HepG2 (cell line): ENCODE data around the gene AGAP1. TPM values are rescaled to one million over a fixed set of nuclear protein-coding genes. Genes with fewer than 3 reads are reported as not detected.

Source experiments
- ATAC-seq: fragments of 200-7000 bp; cut with Tn5 transposase; 3 replicates; pipeline ENCODE4 v1.9.1; 2020; ENCODE audit warnings: mild to moderate bottlenecking, moderate library complexity
- BruUV-seq: library from RNA; stranded (reverse); fragments of 400-500 nt; replicated peaks from 2 replicates; lab custom pipeline; 2021; lab: Mats Ljungman, UMichigan
- CTCF ChIA-PET: fragments of 300-600 bp; formaldehyde crosslinking; extraction: SDS; loops from one replicate; lab custom pipeline; 2021; ENCODE audit warnings: low total read pairs, inconsistent platforms, low intra/inter-chr PET ratio; lab: Yijun Ruan, JAX
- POLR2A ChIA-PET: fragments of 350-600 bp; sonication (Branson Sonifier 250); formaldehyde crosslinking; loops from one replicate; lab custom pipeline; 2020; ENCODE audit warnings: antibody characterized with exemption, inconsistent platforms; lab: Yijun Ruan, JAX
- DNase-seq: peaks from one replicate; pipeline ENCODE4 v3.0.0-alpha.2; 2015; ENCODE audit warnings: low spot score
- FAIRE-seq: peaks from 3 replicates; lab custom pipeline; 2011; peaks lifted over from hg19 to GRCh38; lab: Jason Lieb, UNC
- H2AFZ ChIP-seq: one replicate; pipeline ENCODE4 v1.6.1; 2011; ENCODE audit warnings: low read length, inconsistent platforms
- H3K27ac ChIP-seq: fragments of 300-600 bp; 3 replicates; pipeline ENCODE4 v1.8.0; 2011; ENCODE audit warnings: mixed run types, mild to moderate bottlenecking, mixed read lengths, low read length, inconsistent platforms; ENCODE audit not compliant: insufficient read depth; ENCODE audit errors: extremely low read length
- H3K27me3 ChIP-seq, 2 experiments: fragments of 200-600 bp in 1 of 2; 2 replicates in 1 of 2; 3 replicates in 1 of 2; pipeline versions ENCODE4 v1.6.0 to v1.8.0; 2011; ENCODE audit warnings: low read length in 2 of 2, mild to moderate bottlenecking in 2 of 2, moderate library complexity in 2 of 2, inconsistent platforms in 1 of 2; ENCODE audit not compliant: insufficient read depth in 2 of 2, control insufficient read depth in 1 of 2
- H3K36me3 ChIP-seq, 2 experiments: fragments of 200-600 bp in 1 of 2; replicated peaks in 1 of 2; 2 replicates in 1 of 2; 3 replicates in 1 of 2; pipeline versions ENCODE4 v1.5.1 to v1.8.0; 2011; ENCODE audit warnings: low read length in 2 of 2, inconsistent platforms in 1 of 2; ENCODE audit not compliant: insufficient read depth in 2 of 2, control insufficient read depth in 1 of 2
- H3K4me1 ChIP-seq: 2 replicates; pipeline ENCODE4 v1.5.1; 2012; ENCODE audit warnings: low read length, inconsistent platforms; ENCODE audit not compliant: insufficient read depth
- H3K4me2 ChIP-seq: 2 replicates; pipeline ENCODE4 v1.6.0; 2011; ENCODE audit warnings: low read depth, low read length, inconsistent platforms
- H3K4me3 ChIP-seq, 3 experiments: fragments of 200-600 bp in 1 of 3; sonication (generic), shearing (Covaris generic) in 1 of 3; replicated peaks in 1 of 3; 2 replicates each; pipeline ENCODE4 v1.5.1; 2011 to 2016; ENCODE audit warnings: low read length in 3 of 3, inconsistent platforms in 2 of 3, low read depth in 2 of 3, mild to moderate bottlenecking in 2 of 3, control low read depth in 1 of 3, mixed read lengths in 1 of 3; ENCODE audit not compliant: insufficient read depth in 1 of 3
- H3K79me2 ChIP-seq: one replicate; pipeline ENCODE4 v1.6.1; 2011; ENCODE audit warnings: low read length, inconsistent platforms; ENCODE audit not compliant: insufficient read depth
- H3K9ac ChIP-seq: 2 replicates; pipeline ENCODE4 v1.6.0; 2011; ENCODE audit warnings: mild to moderate bottlenecking, low read depth, low read length, inconsistent platforms; ENCODE audit not compliant: insufficient read depth
- H3K9me3 ChIP-seq: 2 replicates; pipeline ENCODE4 v1.5.1; 2012; ENCODE audit warnings: mild to moderate bottlenecking, low read length
- H4K20me1 ChIP-seq: 2 replicates; pipeline ENCODE4 v1.6.0; 2011; ENCODE audit warnings: inconsistent platforms, mild to moderate bottlenecking, low read length, moderate library complexity; ENCODE audit not compliant: insufficient read depth
- GLI4 ChIP-seq: sonication (generic); formaldehyde crosslinking; IDR thresholded peaks from 2 replicates; pipeline ENCODE4 v1.5.1; 2020; ENCODE audit warnings: missing genetic modification reagents, mild to moderate bottlenecking, moderate library complexity, borderline replicate concordance
- LCORL ChIP-seq, 2 experiments: fragments of 450-650 bp in 1 of 2; sonication (generic) in 1 of 2; formaldehyde crosslinking in 1 of 2; IDR thresholded peaks; 2 replicates each; pipeline versions ENCODE4 v1.5.0 to v1.6.1; 2017 to 2020; ENCODE audit warnings: antibody characterized with exemption in 1 of 2, missing genetic modification reagents in 1 of 2
- PAF1 ChIP-seq: IDR thresholded peaks from 2 replicates; pipeline ENCODE4 v1.6.1; 2016; ENCODE audit warnings: missing genetic modification reagents, missing compliant biosample characterization
- RORA ChIP-seq: sonication (generic); formaldehyde crosslinking; IDR thresholded peaks from 2 replicates; pipeline ENCODE4 v1.5.0; 2020; ENCODE audit warnings: mild to moderate bottlenecking, missing genetic modification reagents, moderate library complexity
- SCMH1 ChIP-seq: sonication (generic); formaldehyde crosslinking; IDR thresholded peaks from 2 replicates; pipeline ENCODE4 v1.9.0; 2021; ENCODE audit warnings: missing genetic modification reagents, mild to moderate bottlenecking, borderline replicate concordance
- TCF7 ChIP-seq: sonication (generic); IDR thresholded peaks from 2 replicates; pipeline ENCODE4 v1.6.1; 2016; ENCODE audit warnings: antibody characterized with exemption, low read depth
- THAP7 ChIP-seq: sonication (generic); formaldehyde crosslinking; IDR thresholded peaks from 2 replicates; pipeline ENCODE4 v1.8.1; 2023; ENCODE audit warnings: mild to moderate bottlenecking, missing genetic modification reagents
- YEATS2 ChIP-seq: sonication (generic); formaldehyde crosslinking; IDR thresholded peaks from 2 replicates; pipeline ENCODE4 v1.4.0; 2020; ENCODE audit warnings: missing genetic modification reagents, borderline replicate concordance
- ZBTB42 ChIP-seq: sonication (generic); formaldehyde crosslinking; IDR thresholded peaks from 2 replicates; pipeline ENCODE4 v1.5.0; 2020; ENCODE audit warnings: mild to moderate bottlenecking, missing genetic modification reagents
- ZBTB7B ChIP-seq: sonication (generic); formaldehyde crosslinking; IDR thresholded peaks from 2 replicates; pipeline ENCODE4 v1.4.0; 2020; ENCODE audit warnings: missing genetic modification reagents
- ZC3H13 ChIP-seq: sonication (generic); formaldehyde crosslinking; IDR thresholded peaks from 2 replicates; pipeline ENCODE4 v1.8.1; 2023; ENCODE audit warnings: mild to moderate bottlenecking, missing genetic modification reagents, moderate library complexity
- ZNF18 ChIP-seq: sonication (generic); formaldehyde crosslinking; IDR thresholded peaks from 2 replicates; pipeline ENCODE4 v1.8.0; 2022; ENCODE audit warnings: mild to moderate bottlenecking, missing genetic modification reagents; ENCODE audit not compliant: insufficient replicate concordance
- ZNF34 ChIP-seq: sonication (generic); formaldehyde crosslinking; IDR thresholded peaks from 2 replicates; pipeline ENCODE4 v1.4.0; 2020; ENCODE audit warnings: mild to moderate bottlenecking, missing genetic modification reagents, borderline replicate concordance
- ZNF414 ChIP-seq: sonication (generic); formaldehyde crosslinking; IDR thresholded peaks from 2 replicates; pipeline ENCODE4 v1.5.0; 2020; ENCODE audit warnings: missing genetic modification reagents
- ZNF556 ChIP-seq: sonication (generic); formaldehyde crosslinking; IDR thresholded peaks from 2 replicates; pipeline ENCODE4 v1.4.0; 2020; ENCODE audit warnings: mild to moderate bottlenecking, missing genetic modification reagents, borderline replicate concordance
- ZNF709 ChIP-seq: sonication (generic); formaldehyde crosslinking; IDR thresholded peaks from 2 replicates; pipeline ENCODE4 v1.5.0; 2020; ENCODE audit warnings: mild to moderate bottlenecking, missing genetic modification reagents
- ZNF790 ChIP-seq: sonication (generic); formaldehyde crosslinking; IDR thresholded peaks from 2 replicates; pipeline ENCODE4 v1.8.0; 2022; ENCODE audit warnings: missing genetic modification reagents, mild to moderate bottlenecking, borderline replicate concordance
- WGBS: methylation state at CpG from one replicate; pipeline ENCODE4 v1.1.6; 2017; ENCODE audit warnings: low lambda C conversion rate; 5-methylcytosine and 5-hydroxymethylcytosine counted together
- in situ Hi-C: cut with HindIII; loops from 2 replicates; pipeline ENCODE4 v1.10.0; 2017; ENCODE audit warnings: low pct_unique_long_range_greater_than_20kb; ENCODE audit not compliant: extremely low pct_ligation_motif_present
- intact Hi-C: fragments of 100-400 bp; cut with micrococcal nuclease; formaldehyde crosslinking; loops from one replicate; pipeline ENCODE4 v1.10.0; 2022; ENCODE audit not compliant: unreplicated experiment
- polyA plus RNA-seq, 8 experiments: library from polyadenylated mRNA; depleted of rRNA in 3 of 8; stranded (reverse) in 7 of 8; unstranded in 1 of 8; fragments of >200 nt; fragmentation: Illumina TruSeq in 4 of 8; extraction: Trizol in 4 of 8; gene quantifications; 2 replicates each; pipeline versions ENCODE4 v1.2.1 to v1.2.3, GENCODE V29; 2011 to 2016; ENCODE audit warnings: low read depth in 4 of 8, missing spikeins in 1 of 8, mixed read lengths in 1 of 8; ENCODE audit not compliant: insufficient read depth in 1 of 8
- total RNA-seq, 5 experiments: library from RNA; depleted of rRNA; stranded (reverse); fragments of >200 nt; fragmentation: Illumina TruSeq; extraction: Trizol; gene quantifications; 2 replicates each; pipeline ENCODE4 v1.2.3, GENCODE V29; 2016; ENCODE audit warnings: low read depth in 1 of 5
- TF ChIP-seq, protein P1 (sequence below): sonication (generic); formaldehyde crosslinking; IDR thresholded peaks from 2 replicates; pipeline ENCODE4 v1.4.0; 2020; ENCODE audit warnings: missing genetic modification reagents
- TF ChIP-seq, protein P2 (sequence below): sonication (generic); formaldehyde crosslinking; conservative IDR thresholded peaks from 2 replicates; pipeline ENCODE4 v1.8.0; 2022; ENCODE audit warnings: mild to moderate bottlenecking, moderate library complexity, missing genetic modification reagents

AGAP1 gene
- total and polyA plus RNA-seq, 2 of the 13 experiments (the other 11 are each of a cell fraction or from before 2014, with no cell fraction given): 21.2 to 32.7 TPM

GRCh38 chr2:236057375-236057774, 563.5 kb downstream of the AGAP1 start:
- Histone ChIP-seq H4K20me1 (no peaks in the 10 kb centered on the region), H3K4me1 (no peaks in the 10 kb centered on the region), H3K79me2 (no peaks in the 10 kb centered on the region), H2AFZ (no peak overlapping the region), H3K9ac (no peak overlapping the region), H3K27me3 (no peaks in the 10 kb centered on the region), H3K36me3 (peaks cover 0 to 12% of the 10 kb centered on the region in 2 experiments; a peak in 3 of 5 replicates), H3K9me3 (no peaks in the 10 kb centered on the region), H3K27ac (no peak overlapping the region), H3K4me3 (no peak overlapping the region), H3K4me2 (no peak overlapping the region)
- FAIRE-seq (no peak), DNase-seq (no peak), ATAC-seq (no peak)
- 91% methylated on average over 4 of the region's 4 CpGs for WGBS
- in situ Hi-C loops: no loop called here
- CTCF ChIA-PET: no interaction called here
- intact Hi-C loops: no loop called here
- POLR2A ChIA-PET: no interaction called here
- no TSS peak for BruUV-seq
- TF ChIP-seq LCORL (IDR thresholded peaks at IDR 0.05) (no peak), LCORL (CRISPR knock-in tag; IDR thresholded peaks at IDR 0.05) (no peak), ZNF414 (CRISPR knock-in tag) (no peak), ZNF18 (CRISPR knock-in tag) (no peak), ZNF709 (CRISPR knock-in tag) (no peak), PAF1 (CRISPR knock-in tag) (no peak), ZNF34 (CRISPR knock-in tag) (no peak), ZNF556 (no peak), ZNF790 (CRISPR knock-in tag) (no peak), YEATS2 (no peak), GLI4 (CRISPR knock-in tag) (no peak), SCMH1 (CRISPR knock-in tag) (no peak), ZC3H13 (CRISPR knock-in tag) (no peak), ZBTB7B (CRISPR knock-in tag) (no peak), TCF7 (no peak), ZBTB42 (CRISPR knock-in tag) (no peak), RORA (CRISPR knock-in tag) (no peak), THAP7 (CRISPR knock-in tag) (no peak)
- TF ChIP-seq, protein P1, sequence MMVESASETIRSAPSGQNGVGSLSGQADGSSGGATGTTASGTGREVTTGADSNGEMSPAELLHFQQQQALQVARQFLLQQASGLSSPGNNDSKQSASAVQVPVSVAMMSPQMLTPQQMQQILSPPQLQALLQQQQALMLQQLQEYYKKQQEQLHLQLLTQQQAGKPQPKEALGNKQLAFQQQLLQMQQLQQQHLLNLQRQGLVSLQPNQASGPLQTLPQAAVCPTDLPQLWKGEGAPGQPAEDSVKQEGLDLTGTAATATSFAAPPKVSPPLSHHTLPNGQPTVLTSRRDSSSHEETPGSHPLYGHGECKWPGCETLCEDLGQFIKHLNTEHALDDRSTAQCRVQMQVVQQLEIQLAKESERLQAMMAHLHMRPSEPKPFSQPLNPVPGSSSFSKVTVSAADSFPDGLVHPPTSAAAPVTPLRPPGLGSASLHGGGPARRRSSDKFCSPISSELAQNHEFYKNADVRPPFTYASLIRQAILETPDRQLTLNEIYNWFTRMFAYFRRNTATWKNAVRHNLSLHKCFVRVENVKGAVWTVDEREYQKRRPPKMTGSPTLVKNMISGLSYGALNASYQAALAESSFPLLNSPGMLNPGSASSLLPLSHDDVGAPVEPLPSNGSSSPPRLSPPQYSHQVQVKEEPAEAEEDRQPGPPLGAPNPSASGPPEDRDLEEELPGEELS (CRISPR knock-in tag): no peak
- TF ChIP-seq, protein P2, sequence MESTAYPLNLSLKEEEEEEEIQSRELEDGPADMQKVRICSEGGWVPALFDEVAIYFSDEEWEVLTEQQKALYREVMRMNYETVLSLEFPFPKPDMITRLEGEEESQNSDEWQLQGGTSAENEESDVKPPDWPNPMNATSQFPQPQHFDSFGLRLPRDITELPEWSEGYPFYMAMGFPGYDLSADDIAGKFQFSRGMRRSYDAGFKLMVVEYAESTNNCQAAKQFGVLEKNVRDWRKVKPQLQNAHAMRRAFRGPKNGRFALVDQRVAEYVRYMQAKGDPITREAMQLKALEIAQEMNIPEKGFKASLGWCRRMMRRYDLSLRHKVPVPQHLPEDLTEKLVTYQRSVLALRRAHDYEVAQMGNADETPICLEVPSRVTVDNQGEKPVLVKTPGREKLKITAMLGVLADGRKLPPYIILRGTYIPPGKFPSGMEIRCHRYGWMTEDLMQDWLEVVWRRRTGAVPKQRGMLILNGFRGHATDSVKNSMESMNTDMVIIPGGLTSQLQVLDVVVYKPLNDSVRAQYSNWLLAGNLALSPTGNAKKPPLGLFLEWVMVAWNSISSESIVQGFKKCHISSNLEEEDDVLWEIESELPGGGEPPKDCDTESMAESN (CRISPR knock-in tag): no peak
